ENCODE data around the gene PVRIG. TPM values are rescaled to one million over a fixed set of nuclear protein-coding genes. Genes with fewer than 3 reads are reported as not detected.
"Not testable (repeated sequence)": the region's sequence is repeated elsewhere in the genome, so short reads cannot be mapped to it uniquely, and the experiment has no call there.

PVRIG gene
- total RNA-seq, 1 donor from 2014 or later = 1.7 TPM

GRCh38 chr7:100195222-100195621, 24.5 kb upstream of the PVRIG start:
- Histone ChIP-seq H3K27me3 (no peaks in the 10 kb centered on the region), H3K27ac (no peak overlapping the region), H3K36me3 (no peaks in the 10 kb centered on the region), H3K4me1 (no peaks in the 10 kb centered on the region), H3K4me3 (no peak overlapping the region), H3K9me3 (no peaks in the 10 kb centered on the region)
- intact Hi-C loops (cut with DNase I) = loop anchor here (10.0 kb wide), 1 partner anchor 50 kb away; the partner anchor contains the start of gene LAMTOR4
- no peak for TF ChIP-seq POLR2A (IDR thresholded peaks at IDR 0.05)
- no peak for TF ChIP-seq CTCF (IDR thresholded peaks at IDR 0.05)
- no peak for TF ChIP-seq POLR2AphosphoS5 (IDR thresholded peaks at IDR 0.05; ENCODE audit: insufficient read depth in 1 of 2, low read depth in 1 of 2)
- DNase-seq (ENCODE audit: extremely low spot score in 2 of 2) = no peak

- not testable (repeated sequence) for H3K9me3 ChIP-seq; H3K27ac ChIP-seq; H3K27me3 ChIP-seq; H3K4me3 ChIP-seq; H3K4me1 ChIP-seq; H3K36me3 ChIP-seq; DNase-seq (ENCODE audit: extremely low spot score in 2 of 2)
- intact Hi-C loops (cut with DNase I) = loop anchor here (10.0 kb wide), 1 partner anchor 51 kb away; the partner anchor contains the start of gene LAMTOR4
Observed at GRCh38 chr7:100195901-100196322, 23.8 kb upstream of the PVRIG start.

- TF ChIP-seq CTCF (IDR thresholded peaks at IDR 0.05) = no peak
- no peak for TF ChIP-seq POLR2AphosphoS5 (IDR thresholded peaks at IDR 0.05; ENCODE audit: insufficient read depth in 1 of 2, low read depth in 1 of 2)
- no peak for TF ChIP-seq POLR2A (IDR thresholded peaks at IDR 0.05)
- intact Hi-C loops (cut with DNase I) = loop anchor here (10.0 kb wide), 1 partner anchor 53 kb away; the partner anchor contains the start of gene LAMTOR4
- no peak for DNase-seq (ENCODE audit: extremely low spot score in 2 of 2)
- H3K27ac ChIP-seq = no peak overlapping the region
- no peaks in the 10 kb centered on the region for H3K4me1 ChIP-seq
- no peaks in the 10 kb centered on the region for H3K36me3 ChIP-seq
- no peaks in the 10 kb centered on the region for H3K27me3 ChIP-seq
- H3K9me3 ChIP-seq = no peaks in the 10 kb centered on the region
- no peak overlapping the region for H3K4me3 ChIP-seq
Observed at GRCh38 chr7:100198266-100198665, 21.5 kb upstream of the PVRIG start.

- Histone ChIP-seq H3K27me3 (no peaks in the 10 kb centered on the region), H3K4me3 (no peak overlapping the region), H3K9me3 (no peaks in the 10 kb centered on the region), H3K36me3 (no peaks in the 10 kb centered on the region), H3K4me1 (no peaks in the 10 kb centered on the region), H3K27ac (no peak overlapping the region)
- intact Hi-C loops (cut with DNase I) = no loop called here
- DNase-seq (ENCODE audit: extremely low spot score in 2 of 2) = no peak
- no peak for TF ChIP-seq POLR2AphosphoS5 (IDR thresholded peaks at IDR 0.05; ENCODE audit: insufficient read depth in 1 of 2, low read depth in 1 of 2)
- no peak for TF ChIP-seq CTCF (IDR thresholded peaks at IDR 0.05)
- no peak for TF ChIP-seq POLR2A (IDR thresholded peaks at IDR 0.05)
Observed at GRCh38 chr7:100200693-100201092, 19.1 kb upstream of the PVRIG start.

DNA sequence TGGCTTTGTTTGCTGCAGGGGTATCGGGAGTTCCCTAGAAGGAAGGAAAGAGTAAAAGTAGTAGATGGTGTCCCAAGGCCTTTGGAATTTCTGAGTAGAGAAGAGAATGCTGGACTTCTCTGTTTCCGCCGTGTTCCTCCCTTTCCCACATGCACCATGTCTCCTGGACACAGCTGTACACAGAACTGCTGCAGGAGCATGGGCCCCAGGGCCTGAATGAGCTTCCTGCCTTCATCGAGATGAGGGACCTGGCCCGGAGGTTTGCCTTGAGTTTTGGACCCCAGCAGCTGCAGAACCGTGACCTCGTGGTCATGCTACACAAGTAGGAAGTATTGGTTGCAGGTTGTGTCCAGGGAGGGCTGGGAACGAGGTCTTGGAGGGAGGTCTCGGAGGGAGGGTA, 15.3 kb upstream of the PVRIG start:
- H3K27me3 ChIP-seq = no peaks in the 10 kb centered on the region
- no peaks in the 10 kb centered on the region for H3K36me3 ChIP-seq
- no peak overlapping the region for H3K27ac ChIP-seq
- no peak for DNase-seq (ENCODE audit: extremely low spot score in 2 of 2)
- no peaks in the 10 kb centered on the region for H3K9me3 ChIP-seq
- no peak for TF ChIP-seq POLR2AphosphoS5 (IDR thresholded peaks at IDR 0.05; ENCODE audit: insufficient read depth in 1 of 2, low read depth in 1 of 2)
- no peak for TF ChIP-seq POLR2A (IDR thresholded peaks at IDR 0.05)
- no peak for TF ChIP-seq CTCF (IDR thresholded peaks at IDR 0.05)
- no peaks in the 10 kb centered on the region for H3K4me1 ChIP-seq
- intact Hi-C loops (cut with DNase I) = no loop called here
- H3K4me3 ChIP-seq = no peak overlapping the region
